Measurements from ENCODE around the gene DDAH1. TPM values are rescaled to one million over a fixed set of nuclear protein-coding genes. Genes with fewer than 3 reads are reported as not detected.

The DDAH1 gene
- total RNA-seq, 1 donor from 2014 or later: 50.9 TPM

- TF ChIP-seq, protein P1, sequence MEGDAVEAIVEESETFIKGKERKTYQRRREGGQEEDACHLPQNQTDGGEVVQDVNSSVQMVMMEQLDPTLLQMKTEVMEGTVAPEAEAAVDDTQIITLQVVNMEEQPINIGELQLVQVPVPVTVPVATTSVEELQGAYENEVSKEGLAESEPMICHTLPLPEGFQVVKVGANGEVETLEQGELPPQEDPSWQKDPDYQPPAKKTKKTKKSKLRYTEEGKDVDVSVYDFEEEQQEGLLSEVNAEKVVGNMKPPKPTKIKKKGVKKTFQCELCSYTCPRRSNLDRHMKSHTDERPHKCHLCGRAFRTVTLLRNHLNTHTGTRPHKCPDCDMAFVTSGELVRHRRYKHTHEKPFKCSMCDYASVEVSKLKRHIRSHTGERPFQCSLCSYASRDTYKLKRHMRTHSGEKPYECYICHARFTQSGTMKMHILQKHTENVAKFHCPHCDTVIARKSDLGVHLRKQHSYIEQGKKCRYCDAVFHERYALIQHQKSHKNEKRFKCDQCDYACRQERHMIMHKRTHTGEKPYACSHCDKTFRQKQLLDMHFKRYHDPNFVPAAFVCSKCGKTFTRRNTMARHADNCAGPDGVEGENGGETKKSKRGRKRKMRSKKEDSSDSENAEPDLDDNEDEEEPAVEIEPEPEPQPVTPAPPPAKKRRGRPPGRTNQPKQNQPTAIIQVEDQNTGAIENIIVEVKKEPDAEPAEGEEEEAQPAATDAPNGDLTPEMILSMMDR (conservative IDR thresholded peaks at IDR 0.05; ENCODE audit: low read depth, low read length): peak; percentile 95
- no peak for DNase-seq (ENCODE audit: low read depth)
- H3K4me3 ChIP-seq (ENCODE audit: low read depth, low read length): no peak overlapping the region
These were observed 120.7 kb downstream of the DDAH1 start for GRCh38 chr1:85344256-85344694.

DNA sequence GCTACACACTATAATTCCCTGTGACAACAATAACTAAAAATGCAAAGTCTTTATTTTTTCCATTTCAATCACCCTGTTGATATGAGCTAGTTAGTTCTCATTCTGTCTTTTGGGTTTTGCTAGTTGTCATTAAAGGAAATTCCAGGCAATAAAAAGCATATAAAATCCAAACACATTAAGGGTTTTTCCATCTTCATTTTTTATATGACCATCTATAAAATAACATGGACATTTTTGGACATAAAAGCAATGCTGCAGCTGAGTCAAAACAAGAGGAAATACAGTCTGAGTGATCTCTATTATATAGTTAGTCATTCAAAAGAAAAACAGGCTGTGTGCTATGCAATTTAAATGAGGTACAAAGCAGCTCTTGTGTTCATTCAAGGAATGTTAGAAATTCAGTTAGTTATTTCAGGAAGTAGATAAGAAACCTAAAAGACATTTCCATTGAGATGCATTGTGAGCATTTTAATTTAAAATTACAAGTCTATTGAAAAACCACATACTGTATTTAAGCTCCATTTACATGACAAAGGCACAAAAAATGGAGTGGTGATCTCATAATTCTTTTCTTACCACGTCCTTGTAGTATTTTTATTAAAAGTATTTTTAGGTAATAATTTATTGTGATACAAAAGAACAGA is 121.2 kb downstream of the DDAH1 start:
- TF ChIP-seq, protein P1 (conservative IDR thresholded peaks at IDR 0.05; ENCODE audit: low read depth, low read length): no peak
- no peak for DNase-seq (ENCODE audit: low read depth)
- no peak overlapping the region for H3K4me3 ChIP-seq (ENCODE audit: low read depth, low read length)

GRCh38 chr1:85343213-85343611 is 121.7 kb downstream of the DDAH1 start:
- no peak overlapping the region for H3K4me3 ChIP-seq (ENCODE audit: low read depth, low read length)
- TF ChIP-seq, protein P1 (conservative IDR thresholded peaks at IDR 0.05; ENCODE audit: low read depth, low read length): no peak
- no peak for DNase-seq (ENCODE audit: low read depth)

- DNase-seq (ENCODE audit: low read depth): no peak
- H3K4me3 ChIP-seq (ENCODE audit: low read depth, low read length): no peak overlapping the region
- TF ChIP-seq, protein P1 (conservative IDR thresholded peaks at IDR 0.05; ENCODE audit: low read depth, low read length): no peak
These were observed 122.8 kb downstream of the DDAH1 start for GRCh38 chr1:85342207-85342606.

DNA sequence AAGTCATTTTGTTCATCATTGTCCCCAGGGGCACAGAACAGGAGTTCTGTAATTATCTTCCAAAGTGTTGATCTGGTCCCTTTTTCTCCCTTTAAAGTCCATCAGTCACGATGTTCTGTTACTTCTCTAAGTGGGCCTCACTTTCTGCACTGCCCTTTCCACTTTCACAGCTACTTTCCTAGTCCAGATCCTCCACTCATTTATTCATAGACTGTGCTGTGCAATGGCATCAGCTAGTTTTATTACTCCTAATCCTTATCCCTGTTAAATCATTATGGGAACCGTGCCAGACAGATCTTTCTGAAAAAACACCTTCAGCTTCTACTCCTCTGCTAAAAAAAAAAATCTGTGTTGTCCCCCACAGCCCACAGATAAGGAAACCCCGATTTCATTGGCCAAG is 124.5 kb downstream of the DDAH1 start:
- H3K4me3 ChIP-seq (ENCODE audit: low read depth, low read length): no peak overlapping the region
- DNase-seq (ENCODE audit: low read depth): no peak
- TF ChIP-seq, protein P1 (conservative IDR thresholded peaks at IDR 0.05; ENCODE audit: low read depth, low read length): no peak

DNA sequence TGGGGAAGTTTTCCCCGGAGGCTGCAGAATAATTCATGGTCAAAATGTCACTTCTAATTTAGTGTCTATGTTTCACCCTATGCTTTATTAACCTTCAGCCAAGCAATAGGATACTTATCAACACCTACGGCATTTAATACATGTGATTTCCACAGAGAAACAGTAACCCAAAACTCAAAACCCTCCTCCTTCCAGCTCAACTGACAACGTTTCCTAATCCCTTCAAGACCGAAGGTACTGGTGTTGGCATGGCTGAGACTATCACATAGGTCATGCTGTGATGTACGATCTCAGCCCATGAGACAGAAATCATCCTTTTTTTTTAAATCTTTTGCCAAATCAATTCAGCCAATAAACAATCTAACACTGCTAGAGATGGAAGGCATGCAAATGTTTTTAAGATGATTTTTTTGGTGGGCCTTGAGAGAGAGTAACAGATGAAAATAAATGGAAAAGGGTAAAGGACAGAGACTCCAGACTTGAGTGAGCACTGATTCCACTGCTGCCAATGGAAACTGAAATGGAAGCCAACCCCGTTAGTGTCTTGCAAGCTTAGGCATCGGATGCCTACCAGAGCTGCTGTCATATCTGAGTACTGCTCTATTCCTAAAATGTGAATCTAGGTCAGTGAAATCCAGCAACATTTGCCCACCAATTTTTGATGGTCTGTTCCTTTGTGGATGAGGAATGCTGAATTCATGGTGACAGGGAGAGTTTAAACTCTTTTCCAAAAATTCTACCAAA is 125.1 kb downstream of the DDAH1 start:
- no peak overlapping the region for H3K4me3 ChIP-seq (ENCODE audit: low read depth, low read length)
- TF ChIP-seq, protein P1 (conservative IDR thresholded peaks at IDR 0.05; ENCODE audit: low read depth, low read length): no peak
- DNase-seq (ENCODE audit: low read depth): no peak
